NB4 (cell line): ENCODE data around the gene MRPL33.

Experiments used
- POLR2A ChIP-seq: IDR thresholded peaks from 2 replicates; pipeline ENCODE4 v1.6.1; 2011; ENCODE audit warnings: mild to moderate bottlenecking; ENCODE audit not compliant: insufficient read length; ENCODE audit errors: extremely low read depth
- TF ChIP-seq, protein P1 (sequence below): IDR thresholded peaks from one replicate; pipeline ENCODE4 v1.5.1; 2012; ENCODE audit warnings: low read depth, low read length

DNA sequence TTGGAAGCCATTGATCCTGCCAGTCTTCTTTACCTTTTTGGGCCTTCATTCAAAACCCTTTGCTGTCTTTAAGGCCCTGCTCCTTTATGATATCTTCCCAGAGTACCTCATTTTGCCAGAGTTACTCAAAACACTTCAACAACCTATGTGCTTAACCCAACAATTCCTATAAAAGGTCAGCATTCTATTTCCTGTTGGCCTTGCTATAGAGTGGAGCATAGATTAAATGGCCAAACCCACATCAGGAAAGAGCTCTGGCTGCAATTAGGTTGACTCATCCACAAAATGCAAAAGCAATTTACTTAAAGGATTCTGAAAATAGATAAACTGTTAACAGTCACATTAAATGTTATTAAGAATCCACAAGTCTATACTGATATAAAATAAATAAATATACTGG is 21.2 kb downstream of the MRPL33 start:
- TF ChIP-seq, protein P1, sequence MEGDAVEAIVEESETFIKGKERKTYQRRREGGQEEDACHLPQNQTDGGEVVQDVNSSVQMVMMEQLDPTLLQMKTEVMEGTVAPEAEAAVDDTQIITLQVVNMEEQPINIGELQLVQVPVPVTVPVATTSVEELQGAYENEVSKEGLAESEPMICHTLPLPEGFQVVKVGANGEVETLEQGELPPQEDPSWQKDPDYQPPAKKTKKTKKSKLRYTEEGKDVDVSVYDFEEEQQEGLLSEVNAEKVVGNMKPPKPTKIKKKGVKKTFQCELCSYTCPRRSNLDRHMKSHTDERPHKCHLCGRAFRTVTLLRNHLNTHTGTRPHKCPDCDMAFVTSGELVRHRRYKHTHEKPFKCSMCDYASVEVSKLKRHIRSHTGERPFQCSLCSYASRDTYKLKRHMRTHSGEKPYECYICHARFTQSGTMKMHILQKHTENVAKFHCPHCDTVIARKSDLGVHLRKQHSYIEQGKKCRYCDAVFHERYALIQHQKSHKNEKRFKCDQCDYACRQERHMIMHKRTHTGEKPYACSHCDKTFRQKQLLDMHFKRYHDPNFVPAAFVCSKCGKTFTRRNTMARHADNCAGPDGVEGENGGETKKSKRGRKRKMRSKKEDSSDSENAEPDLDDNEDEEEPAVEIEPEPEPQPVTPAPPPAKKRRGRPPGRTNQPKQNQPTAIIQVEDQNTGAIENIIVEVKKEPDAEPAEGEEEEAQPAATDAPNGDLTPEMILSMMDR, result no peak
- no peak for TF ChIP-seq POLR2A
